Left lung (tissue), 10 donors: ENCODE data around the gene ST6GALNAC3. TPM values are rescaled to one million over a fixed set of nuclear protein-coding genes. Genes with fewer than 3 reads are reported as not detected.

Experiments used
- ATAC-seq: fragments of 200-7000 bp; cut with Tn5 transposase; one replicate; pipeline ENCODE4 v1.9.1; 2020; ENCODE audit warnings: moderate library complexity
- DNase-seq, 4 donors: peaks; one replicate each; pipeline ENCODE4 v3.0.0-alpha.2; 2013 to 2020
- H3K27ac ChIP-seq, 2 donors: fragments of 200-600 bp; sonication (generic) in 1 of 2; one replicate each; pipeline versions ENCODE4 v1.5.0 to v1.8.0; 2020 to 2021
- H3K27me3 ChIP-seq, 2 donors: fragments of 200-600 bp; sonication (generic) in 1 of 2; one replicate each; pipeline versions ENCODE4 v1.5.0 to v1.8.0; 2020 to 2021
- H3K36me3 ChIP-seq, 2 donors: fragments of 200-600 bp; sonication (generic) in 1 of 2; one replicate each; pipeline versions ENCODE4 v1.5.0 to v1.8.0; 2020 to 2021
- H3K4me1 ChIP-seq, 2 donors: fragments of 200-600 bp; one replicate each; pipeline ENCODE4 v1.8.0; 2021
- H3K4me3 ChIP-seq, 2 donors: fragments of 200-600 bp; sonication (generic) in 1 of 2; one replicate each; pipeline versions ENCODE4 v1.5.0 to v1.8.0; 2020 to 2021; ENCODE audit warnings: mild to moderate bottlenecking in 1 of 2
- H3K9me3 ChIP-seq, 2 donors: fragments of 200-600 bp; sonication (generic) in 1 of 2; one replicate each; pipeline versions ENCODE4 v1.5.0 to v1.8.0; 2020 to 2021
- CTCF ChIP-seq, 2 donors: fragments of 200-600 bp; sonication (generic) in 1 of 2; IDR thresholded peaks; one replicate each; pipeline versions ENCODE4 v1.5.0 to v1.8.0; 2021; ENCODE audit warnings: antibody characterized with exemption in 2 of 2
- intact Hi-C, 2 donors: fragments of 100-400 bp; cut with DNase I; formaldehyde crosslinking; loops; one replicate each; pipeline versions ENCODE4 v1.11.2 to v1.14.2; 2022
- polyA plus RNA-seq, 6 donors: library from polyadenylated mRNA; unstranded; fragments of 120-200 nt; gene quantifications; one replicate each; pipeline ENCODE4 v1.2.1, GENCODE V29; 2013; ENCODE audit not compliant: insufficient read length in 6 of 6
- total RNA-seq, 2 donors: library from RNA; stranded (reverse); fragmentation: NEBNext Ultra II Directional; extraction: Animal tissue kit (Norgen Biotek cat#: 25700); gene quantifications; one replicate each; pipeline ENCODE4 v1.2.1, GENCODE V29; 2021
- donor health status: DM: no; HTN: yes; CAD: no.
- donor health status: DM: no; HTN: no; CAD: no.

The ST6GALNAC3 gene
- total and polyA plus RNA-seq, 8 donors: 3.4 to 37.7 (median 30.1) TPM

GRCh38 chr1:76593141-76593540 lies 518.6 kb downstream of the ST6GALNAC3 start:
- ATAC-seq (peak; percentile 36), DNase-seq (no peak)
- Histone ChIP-seq H3K27ac (no peak overlapping the region), H3K27me3 (no peaks in the 10 kb centered on the region), H3K4me3 (no peak overlapping the region), H3K4me1 (no peaks in the 10 kb centered on the region), H3K36me3 (no peaks in the 10 kb centered on the region), H3K9me3 (peaks cover 0 to 4% of the 10 kb centered on the region in 2 donors)
- intact Hi-C loops: no loop called here
- TF ChIP-seq CTCF (IDR thresholded peaks at IDR 0.05): no peak

- Histone ChIP-seq H3K27ac (no peak overlapping the region), H3K4me3 (no peak overlapping the region), H3K4me1 (no peaks in the 10 kb centered on the region), H3K27me3 (no peaks in the 10 kb centered on the region), H3K36me3 (no peaks in the 10 kb centered on the region), H3K9me3 (peaks cover 0 to 4% of the 10 kb centered on the region in 2 donors)
- ATAC-seq: peak; percentile 91
- intact Hi-C loops: no loop called here
- peak in 1 of 4 donors; percentile 6 for DNase-seq
- no peak for TF ChIP-seq CTCF (IDR thresholded peaks at IDR 0.05)
Observed at GRCh38 chr1:76593618-76594017, 519.1 kb downstream of the ST6GALNAC3 start.

- H3K36me3 ChIP-seq: no peaks in the 10 kb centered on the region
- no peak for TF ChIP-seq CTCF (IDR thresholded peaks at IDR 0.05)
- H3K9me3 ChIP-seq: peaks cover 0 to 4% of the 10 kb centered on the region in 2 donors
- no peak for ATAC-seq
- no peak overlapping the region for H3K27ac ChIP-seq
- intact Hi-C loops: no loop called here
- no peaks in the 10 kb centered on the region for H3K27me3 ChIP-seq
- H3K4me3 ChIP-seq: no peak overlapping the region
- no peaks in the 10 kb centered on the region for H3K4me1 ChIP-seq
- DNase-seq: no peak
Observed at GRCh38 chr1:76595024-76595423, 520.5 kb downstream of the ST6GALNAC3 start.

- no peak for DNase-seq
Observed at GRCh38 chr1:76601465-76601864, 526.9 kb downstream of the ST6GALNAC3 start.

GRCh38 chr1:76607717-76608116 lies 533.2 kb downstream of the ST6GALNAC3 start:
- no peak overlapping the region for H3K27ac ChIP-seq
- no peaks in the 10 kb centered on the region for H3K27me3 ChIP-seq
- ATAC-seq (no peak), DNase-seq (no peak)
- H3K9me3 ChIP-seq: no peaks in the 10 kb centered on the region
- no peaks in the 10 kb centered on the region for H3K36me3 ChIP-seq
- intact Hi-C loops: no loop called here
- TF ChIP-seq CTCF (IDR thresholded peaks at IDR 0.05): no peak
- H3K4me1 ChIP-seq: no peaks in the 10 kb centered on the region
- no peak overlapping the region for H3K4me3 ChIP-seq

More at GRCh38 chr1:76601465-76601864, 526.9 kb downstream of the ST6GALNAC3 start:
- intact Hi-C loops: no loop called here
- no peak overlapping the region for H3K27ac ChIP-seq
- H3K36me3 ChIP-seq: no peaks in the 10 kb centered on the region
- H3K9me3 ChIP-seq: peaks cover 0 to 4% of the 10 kb centered on the region in 2 donors
- no peak for ATAC-seq
- no peak overlapping the region for H3K4me3 ChIP-seq
- H3K4me1 ChIP-seq: no peaks in the 10 kb centered on the region
- TF ChIP-seq CTCF (IDR thresholded peaks at IDR 0.05): no peak
- H3K27me3 ChIP-seq: no peaks in the 10 kb centered on the region
